DND-41 (cell line): ENCODE data around the gene PRICKLE3.

Experiments used
- ATAC-seq: fragments of 200-7000 bp; cut with Tn5 transposase; 3 replicates; pipeline ENCODE4 v1.9.1; 2021; ENCODE audit warnings: low read depth; ENCODE audit not compliant: insufficient read depth
- DNase-seq: peaks from one replicate; pipeline ENCODE4 v3.0.0-alpha.2; 2020
- H2AFZ ChIP-seq: 2 replicates; pipeline ENCODE4 v1.6.0; 2012; ENCODE audit warnings: low read depth, low read length
- H3K27ac ChIP-seq: 2 replicates; pipeline ENCODE4 v1.5.1; 2012; ENCODE audit warnings: low read length, inconsistent platforms
- H3K27me3 ChIP-seq: fragments of 200-600 bp; sonication (generic); 2 replicates; pipeline ENCODE4 v1.6.0; 2012; ENCODE audit warnings: low read length, mild to moderate bottlenecking, inconsistent platforms; ENCODE audit not compliant: insufficient read depth, poor library complexity
- H3K36me3 ChIP-seq: 2 replicates; pipeline ENCODE4 v1.5.1; 2012; ENCODE audit warnings: low read length, inconsistent platforms; ENCODE audit not compliant: insufficient read depth
- H3K4me1 ChIP-seq: 2 replicates; pipeline ENCODE4 v1.5.1; 2012; ENCODE audit warnings: mild to moderate bottlenecking, low read length; ENCODE audit not compliant: insufficient read depth
- H3K4me2 ChIP-seq: 2 replicates; pipeline ENCODE4 v1.6.0; 2012; ENCODE audit warnings: mild to moderate bottlenecking, moderate library complexity, low read length, inconsistent platforms; ENCODE audit not compliant: insufficient read depth
- H3K4me3 ChIP-seq, 2 experiments: fragments of 200-600 bp in 1 of 2; shearing (Covaris generic) in 1 of 2; 2 replicates each; pipeline ENCODE4 v1.5.1; 2012 to 2016; ENCODE audit warnings: inconsistent platforms in 2 of 2, low read length in 2 of 2, mild to moderate bottlenecking in 2 of 2, low read depth in 1 of 2, moderate library complexity in 1 of 2
- H3K79me2 ChIP-seq: 2 replicates; pipeline ENCODE4 v1.6.0; 2012; ENCODE audit warnings: low read length, inconsistent platforms; ENCODE audit not compliant: insufficient read depth
- H3K9ac ChIP-seq: 2 replicates; pipeline ENCODE4 v1.6.0; 2012; ENCODE audit warnings: low read depth, mild to moderate bottlenecking, inconsistent platforms, low read length, moderate library complexity
- H3K9me3 ChIP-seq: 2 replicates; pipeline ENCODE4 v1.5.1; 2012; ENCODE audit warnings: low read length, moderate library complexity, mild to moderate bottlenecking, inconsistent platforms; ENCODE audit not compliant: insufficient read depth, severe bottlenecking
- H4K20me1 ChIP-seq: 2 replicates; pipeline ENCODE4 v1.6.0; 2012; ENCODE audit warnings: low read length; ENCODE audit not compliant: insufficient read depth
- CTCF ChIP-seq: IDR thresholded peaks from 2 replicates; pipeline ENCODE4 v1.5.1; 2012; ENCODE audit warnings: borderline replicate concordance, low read length, moderate library complexity, mild to moderate bottlenecking; ENCODE audit not compliant: poor library complexity, severe bottlenecking; ENCODE audit errors: extremely low read depth
- EZH2 ChIP-seq: IDR thresholded peaks from 3 replicates; pipeline ENCODE4 v1.6.1; 2012; ENCODE audit warnings: borderline replicate concordance, low read depth, mild to moderate bottlenecking, moderate library complexity, low read length, inconsistent platforms; ENCODE audit not compliant: severe bottlenecking

The PRICKLE3 gene

GRCh38 chrX:49172280-49172780 lies 13.8 kb downstream of the PRICKLE3 start:
- Histone ChIP-seq H3K27me3 (no peaks in the 10 kb centered on the region), H4K20me1 (peaks cover 5% of the 10 kb centered on the region; the same call in 1 of the 2 replicates), H3K4me3 (peak overlapping the region; percentile 29 to 74; a peak in 3 of 4 replicates), H3K9me3 (no peaks in the 10 kb centered on the region), H3K36me3 (peaks cover 18% of the 10 kb centered on the region), H3K9ac (peak overlapping the region; percentile 72), H3K4me2 (peak overlapping the region; percentile 93), H3K27ac (peak overlapping the region; percentile 69), H2AFZ (peak overlapping the region; percentile 82), H3K79me2 (peaks cover 6% of the 10 kb centered on the region), H3K4me1 (peaks cover 32% of the 10 kb centered on the region)
- DNase-seq = peak; percentile 58
- TF ChIP-seq CTCF (no peak), EZH2 (no peak)
- ATAC-seq = peak; percentile 68

GRCh38 chrX:49171752-49172279 lies 14.4 kb downstream of the PRICKLE3 start, which contains the start of gene PLP2:
TSS of gene PLP2 (plus strand) at chrX:49171898. CDS start at chrX:49172001, 103 bp downstream.
- Histone ChIP-seq H3K9ac (peak within 1 kb of the TSS; percentile 72), H3K27ac (peak within 1 kb of the TSS; percentile 69), H3K4me3 (peak within 1 kb of the TSS; percentile 29 to 74; a peak in 3 of 4 replicates), H3K4me2 (peak within 1 kb of the TSS; percentile 93), H3K9me3 (no peaks in the 10 kb centered on the region), H3K4me1 (peaks cover 37% of the 10 kb centered on the region), H3K36me3 (peaks cover 18% of the 10 kb centered on the region), H3K79me2 (peaks cover 6% of the 10 kb centered on the region), H3K27me3 (no peaks in the 10 kb centered on the region), H4K20me1 (peaks cover 5% of the 10 kb centered on the region; the same call in 1 of the 2 replicates), H2AFZ (peak within 1 kb of the TSS; percentile 82)
- ATAC-seq (peak; percentile 60), DNase-seq (peak; percentile 75)
- TF ChIP-seq CTCF = no peak
- no peak for TF ChIP-seq EZH2

GRCh38 chrX:49167740-49168108 lies 18.4 kb downstream of the PRICKLE3 start:
- peak overlapping the region; percentile 70 for H3K4me2 ChIP-seq
- no peaks in the 10 kb centered on the region for H3K9me3 ChIP-seq
- peak overlapping the region; percentile 61 for H3K9ac ChIP-seq
- TF ChIP-seq EZH2 (no peak), CTCF (no peak)
- no peak overlapping the region for H2AFZ ChIP-seq
- H3K36me3 ChIP-seq = no peaks in the 10 kb centered on the region
- H3K4me1 ChIP-seq = peaks cover 66% of the 10 kb centered on the region
- H3K27me3 ChIP-seq = no peaks in the 10 kb centered on the region
- no peak for DNase-seq
- ATAC-seq = no peak
- H3K27ac ChIP-seq = peak overlapping the region; percentile 88
- H4K20me1 ChIP-seq = no peaks in the 10 kb centered on the region
- peak overlapping the region in 1 of 2 experiments; percentile 55; a peak in 2 of 4 replicates for H3K4me3 ChIP-seq
- 0 out of 2 replicates have a peak, but pooled peaks cover 1% of the 10 kb centered on the region for H3K79me2 ChIP-seq
